H7 (cell line): ENCODE measurements around the gene CERS3. TPM values are rescaled to one million over a fixed set of nuclear protein-coding genes. Genes with fewer than 3 reads are reported as not detected.
A peak's percentile ranks its signal among the peaks of the same experiment; 100 is the strongest.

Source experiments
- DNase-seq: peaks from one replicate; pipeline ENCODE4 v3.0.0; 2012
- H3K27me3 ChIP-seq: 2 replicates; pipeline ENCODE4 v1.6.0; 2011; ENCODE audit warnings: mild to moderate bottlenecking, low read length; ENCODE audit not compliant: control insufficient read depth, insufficient read depth
- H3K36me3 ChIP-seq: replicated peaks from 2 replicates; pipeline ENCODE4 v1.5.1; 2011; ENCODE audit warnings: low read length; ENCODE audit not compliant: control insufficient read depth, insufficient read depth
- H3K4me3 ChIP-seq: 2 replicates; pipeline ENCODE4 v1.5.1; 2011; ENCODE audit warnings: low read depth, mild to moderate bottlenecking, control low read depth, low read length, moderate library complexity; ENCODE audit not compliant: insufficient read depth
- total RNA-seq: library from RNA; depleted of rRNA; stranded (reverse); fragments of >200 nt; shearing (Covaris generic); gene quantifications from 2 replicates; pipeline ENCODE4 v1.2.3, GENCODE V29; 2014

Gene CERS3
- total RNA-seq, 1 experiment from 2014 or later = 1.9 TPM

DNA sequence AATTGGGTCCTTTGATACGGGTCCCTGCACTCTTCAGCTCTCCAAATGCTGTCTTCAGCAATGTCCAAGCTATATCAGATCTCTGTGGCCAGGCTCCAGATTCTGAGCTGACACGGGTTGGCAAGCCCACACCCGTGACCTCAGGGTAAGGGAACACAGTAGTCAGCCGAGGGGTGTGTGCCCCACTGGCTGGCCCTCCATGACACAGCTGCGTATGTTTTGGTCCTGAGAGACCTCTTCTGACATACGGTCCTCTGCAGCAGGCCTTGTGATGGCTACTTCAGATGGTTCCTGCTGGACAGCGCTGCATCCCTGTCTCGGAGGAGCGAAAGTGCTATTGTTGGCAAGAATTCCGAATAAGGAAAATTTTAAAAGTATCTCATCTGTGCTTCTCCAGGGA, 101.8 kb downstream of the CERS3 start:
- DNase-seq = no peak
- H3K4me3 ChIP-seq = no peak overlapping the region
- no peaks in the 10 kb centered on the region for H3K36me3 ChIP-seq
- H3K27me3 ChIP-seq = no peaks in the 10 kb centered on the region

DNA sequence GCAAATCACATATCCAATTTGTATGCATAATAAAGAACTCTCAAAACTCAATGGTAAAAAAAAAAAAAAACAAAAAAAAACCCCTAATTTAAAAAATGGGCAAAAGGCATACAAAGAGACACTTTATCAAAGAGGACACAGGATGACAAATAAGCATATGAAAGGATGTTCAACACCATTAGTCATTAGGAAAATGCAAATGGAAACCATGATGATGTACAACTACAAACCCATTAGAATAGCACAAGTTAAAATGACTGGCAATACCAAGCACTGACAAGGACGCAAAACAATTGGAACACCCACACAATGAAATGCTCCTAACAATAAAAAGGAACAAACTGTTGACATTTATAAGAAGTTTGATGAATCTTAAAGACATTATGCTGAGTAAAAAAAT, 123.6 kb downstream of the CERS3 start:
- Histone ChIP-seq H3K27me3 (no peaks in the 10 kb centered on the region), H3K36me3 (no peaks in the 10 kb centered on the region), H3K4me3 (no peak overlapping the region)
- DNase-seq = no peak

DNA sequence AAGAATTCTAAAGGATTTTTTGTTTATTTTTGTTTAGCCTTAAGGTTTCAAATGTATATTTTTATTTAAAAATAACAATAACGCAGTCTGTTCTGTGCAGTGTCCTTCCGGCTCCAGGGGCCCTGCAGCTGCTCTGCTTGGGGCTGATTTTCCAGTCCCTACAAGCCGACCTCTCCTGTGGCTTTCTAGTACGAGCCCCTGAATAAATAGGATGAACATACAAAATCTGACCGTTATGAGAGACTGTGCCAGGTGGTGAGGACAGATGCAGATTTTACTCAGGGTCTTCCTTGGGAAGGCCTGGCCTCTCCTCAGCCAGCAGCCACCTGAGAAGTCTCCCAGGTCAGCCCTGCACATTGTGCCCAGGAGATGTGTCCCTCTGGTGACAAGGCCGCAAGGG, 127.8 kb downstream of the CERS3 start:
- no peak overlapping the region for H3K4me3 ChIP-seq
- DNase-seq = no peak
- H3K27me3 ChIP-seq = no peaks in the 10 kb centered on the region
- H3K36me3 ChIP-seq = no peaks in the 10 kb centered on the region

DNA sequence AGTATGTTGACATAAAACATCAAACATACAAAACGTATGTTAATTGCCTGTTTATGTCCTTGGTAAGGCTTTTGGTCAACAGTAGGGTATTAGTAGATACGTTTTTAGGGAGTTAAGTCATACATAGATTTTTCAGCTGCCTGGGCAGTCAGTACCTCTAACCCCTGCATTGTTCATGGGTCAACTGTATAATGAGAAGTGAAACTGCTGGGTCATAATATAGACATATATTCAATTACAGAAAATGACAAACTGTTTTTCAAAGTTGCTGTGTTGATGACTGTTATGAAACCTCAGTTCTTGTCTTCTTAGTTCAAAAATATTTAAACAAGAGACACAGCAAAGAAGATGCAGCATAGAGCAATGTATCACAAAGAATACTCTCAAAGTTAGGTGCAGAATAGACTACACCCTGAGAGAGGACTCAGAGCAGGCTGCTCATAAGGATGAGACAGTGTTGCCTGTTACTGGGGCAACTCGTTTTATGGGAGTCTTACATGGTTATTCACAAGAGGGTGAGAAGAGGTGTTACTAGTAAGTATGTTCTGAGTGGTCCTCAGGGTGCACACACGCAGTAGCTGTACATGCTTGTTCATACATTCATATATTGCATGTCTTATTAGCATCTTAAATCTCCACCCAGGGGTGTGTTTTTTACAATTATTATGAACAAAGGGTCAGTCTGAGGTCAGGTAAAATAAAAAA, 133.9 kb downstream of the CERS3 start:
- Histone ChIP-seq H3K36me3 (no peaks in the 10 kb centered on the region), H3K4me3 (no peak overlapping the region), H3K27me3 (no peaks in the 10 kb centered on the region)
- DNase-seq = no peak

- Histone ChIP-seq H3K27me3 (no peaks in the 10 kb centered on the region), H3K36me3 (no peaks in the 10 kb centered on the region), H3K4me3 (no peak overlapping the region)
- no peak for DNase-seq
These were observed 135.7 kb downstream of the CERS3 start for GRCh38 chr15:100393008-100393407.

DNA sequence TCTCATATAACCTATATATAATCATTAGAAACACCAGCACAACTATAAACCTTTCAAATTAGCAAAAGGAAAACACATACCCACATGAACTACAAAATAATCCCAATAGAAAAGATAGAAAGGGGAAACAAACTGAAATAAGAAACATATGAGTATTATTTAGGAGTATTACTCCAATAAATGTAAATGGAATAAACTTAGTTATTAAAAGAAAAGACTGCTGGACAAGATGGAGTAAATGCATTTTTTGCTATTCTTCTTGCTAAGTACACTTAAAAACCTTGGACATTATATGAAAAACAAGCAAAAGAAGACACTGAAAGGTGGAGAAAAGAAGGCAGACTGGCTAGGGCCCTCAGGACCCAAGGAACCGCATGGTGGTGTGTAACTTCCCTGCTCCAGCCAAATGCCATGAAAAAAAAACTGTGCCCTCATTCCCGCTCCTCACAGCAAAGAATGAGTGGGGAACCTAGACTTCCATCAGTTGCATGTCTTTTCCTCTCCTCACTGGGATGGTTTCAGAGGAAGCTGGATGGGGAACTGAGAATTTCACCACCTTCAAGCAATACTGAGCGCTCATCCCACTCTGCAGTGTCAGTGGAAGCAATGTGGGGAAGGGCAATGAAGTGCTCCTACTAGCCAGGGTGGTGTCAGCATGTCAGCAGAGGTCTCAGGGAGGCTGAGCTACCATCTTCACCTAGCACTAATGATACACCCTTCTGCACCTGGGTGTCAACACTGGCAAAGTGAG, 143.3 kb downstream of the CERS3 start:
- no peak for DNase-seq
- H3K4me3 ChIP-seq = no peak overlapping the region
- H3K27me3 ChIP-seq = no peaks in the 10 kb centered on the region
- no peaks in the 10 kb centered on the region for H3K36me3 ChIP-seq

GRCh38 chr15:100384108-100384410, 144.7 kb downstream of the CERS3 start:
- Histone ChIP-seq H3K4me3 (no peak overlapping the region), H3K36me3 (no peaks in the 10 kb centered on the region), H3K27me3 (no peaks in the 10 kb centered on the region)
- DNase-seq = no peak

GRCh38 chr15:100383302-100384107, 145.2 kb downstream of the CERS3 start:
- peak; percentile 29 for DNase-seq
- no peaks in the 10 kb centered on the region for H3K36me3 ChIP-seq
- H3K27me3 ChIP-seq = no peaks in the 10 kb centered on the region
- H3K4me3 ChIP-seq = no peak overlapping the region

DNA sequence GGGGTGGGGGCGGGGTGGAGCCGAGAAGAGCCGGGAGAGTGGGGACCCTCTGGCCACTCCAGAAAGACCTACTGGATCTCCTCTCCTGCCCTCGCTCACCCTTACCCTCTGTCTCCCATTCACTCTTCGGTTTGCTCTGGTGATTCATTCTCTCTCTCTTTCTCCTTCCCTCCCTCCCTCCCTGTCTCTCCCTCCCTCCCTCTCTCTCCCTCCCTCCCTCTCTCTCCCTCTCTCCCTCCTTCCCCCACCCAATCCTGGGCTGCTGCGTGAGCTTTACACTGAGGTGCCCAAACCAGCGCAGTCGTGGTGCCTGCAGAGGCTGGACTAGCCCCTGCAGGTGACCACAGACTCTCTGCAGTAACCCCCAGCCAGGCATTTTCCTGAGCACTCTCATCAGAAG, 154.8 kb downstream of the CERS3 start:
- Histone ChIP-seq H3K27me3 (peaks cover 10% of the 10 kb centered on the region), H3K36me3 (no peaks in the 10 kb centered on the region), H3K4me3 (peak overlapping the region; percentile 74)
- no peak for DNase-seq

DNA sequence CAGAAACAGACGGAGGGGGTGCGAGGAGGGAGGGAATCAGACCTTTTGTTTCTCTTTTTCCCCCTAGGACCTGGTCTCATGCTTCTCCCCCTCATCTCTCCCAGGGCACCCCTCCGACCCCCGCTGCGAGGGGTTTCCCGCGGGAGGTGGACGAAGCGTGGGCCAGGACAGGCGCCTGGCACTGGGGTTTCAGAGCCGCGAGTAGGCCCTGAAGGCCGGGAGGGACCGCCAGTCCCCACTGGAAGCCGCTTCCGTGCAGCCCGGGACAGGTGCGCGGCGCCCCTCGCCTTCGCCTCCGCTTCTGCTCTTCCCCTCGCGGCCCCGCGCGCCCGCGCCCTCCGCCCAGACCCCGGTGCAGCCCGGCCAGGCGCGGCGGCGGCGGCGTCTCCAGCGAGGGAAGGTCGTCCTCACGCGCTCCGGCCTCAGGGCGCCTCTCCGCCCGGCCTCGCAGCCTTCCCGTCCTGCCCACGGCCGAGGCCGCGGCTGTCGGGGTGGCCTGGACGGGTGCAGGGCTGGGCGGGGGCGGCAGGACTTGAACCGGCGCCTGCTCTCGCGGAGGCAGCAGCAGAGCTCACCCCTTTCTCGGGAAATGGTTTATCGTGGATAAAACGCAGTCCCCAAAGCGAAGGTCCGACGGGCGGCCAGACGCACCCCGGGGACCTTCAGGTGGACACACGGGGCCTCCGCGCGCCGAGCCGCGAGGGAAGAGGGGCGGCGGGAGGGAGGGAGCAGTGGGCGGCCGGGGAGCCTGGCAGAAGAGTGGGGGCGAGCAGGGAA, 155.4 kb downstream of the CERS3 start:
- Histone ChIP-seq H3K4me3 (peak overlapping the region; percentile 74), H3K36me3 (no peaks in the 10 kb centered on the region), H3K27me3 (peaks cover 10% of the 10 kb centered on the region)
- DNase-seq = peak; percentile 75

GRCh38 chr15:100372739-100373119, 156.0 kb downstream of the CERS3 start:
- H3K27me3 ChIP-seq = peaks cover 10% of the 10 kb centered on the region
- H3K36me3 ChIP-seq = no peaks in the 10 kb centered on the region
- peak overlapping the region; percentile 74 for H3K4me3 ChIP-seq
- no peak for DNase-seq

- Histone ChIP-seq H3K4me3 (no peak overlapping the region), H3K36me3 (no peaks in the 10 kb centered on the region), H3K27me3 (no peaks in the 10 kb centered on the region)
- DNase-seq = no peak
These were observed 173.4 kb downstream of the CERS3 start for GRCh38 chr15:100355342-100355741.

- peaks cover 3% of the 10 kb centered on the region; the same call in 1 of the 2 replicates for H3K27me3 ChIP-seq
- no peak overlapping the region for H3K4me3 ChIP-seq
- DNase-seq = no peak
- H3K36me3 ChIP-seq = no peaks in the 10 kb centered on the region
These were observed 175.3 kb downstream of the CERS3 start for GRCh38 chr15:100353449-100353848.

DNA sequence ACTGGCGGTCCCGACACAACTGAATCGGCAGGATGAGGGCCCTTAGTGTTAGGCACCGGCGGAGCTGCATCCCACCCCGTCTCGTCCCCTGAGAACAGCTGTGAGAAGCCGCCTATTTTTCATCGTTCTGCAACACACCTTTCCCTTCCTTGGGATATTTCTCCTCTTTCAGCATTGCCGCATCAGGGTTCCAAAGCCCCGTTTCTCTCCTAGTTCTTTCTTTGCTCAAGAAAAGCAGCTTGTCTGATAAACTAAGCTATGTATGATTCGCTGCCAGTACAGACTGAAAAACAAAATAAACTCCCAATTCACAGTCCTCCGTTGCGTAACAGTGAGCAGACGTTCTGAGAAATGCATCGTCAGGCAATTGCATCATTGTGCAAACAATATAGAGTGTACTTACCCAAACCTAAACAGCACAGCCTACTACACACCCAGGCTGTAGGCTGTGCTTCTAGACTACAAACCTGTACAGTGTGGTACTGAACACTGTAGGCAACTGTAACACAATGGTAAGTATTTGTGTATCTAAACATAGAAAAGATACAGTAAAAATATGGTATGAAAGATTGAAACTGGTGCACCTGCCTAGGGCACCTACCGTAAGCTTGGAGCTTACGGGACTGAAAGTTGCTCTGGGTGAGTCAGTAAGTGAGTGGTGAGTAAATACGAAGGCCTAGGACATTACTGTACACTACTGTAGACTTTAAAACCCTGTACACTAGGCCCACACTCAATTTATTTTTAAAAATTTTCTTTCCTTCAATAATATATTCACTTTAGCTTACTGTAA, 178.1 kb downstream of the CERS3 start:
- no peaks in the 10 kb centered on the region for H3K36me3 ChIP-seq
- no peak for DNase-seq
- H3K27me3 ChIP-seq = peaks cover 3% of the 10 kb centered on the region; the same call in 1 of the 2 replicates
- peak overlapping the region; percentile 80 for H3K4me3 ChIP-seq
